HL-60 (cell line): Measurements from ENCODE around the gene P4HA2.

Source experiments
- DNase-seq, 2 experiments: peaks; one replicate each; pipeline ENCODE4 v3.0.0-alpha.2; 2010 to 2020; ENCODE audit warnings: low read depth in 1 of 2, low spot score in 1 of 2
- H3K27ac ChIP-seq: fragments of 250-450 bp; sonication (Bioruptor Pico); replicated peaks from 2 replicates; pipeline ENCODE4 v1.5.1; 2020; ENCODE audit warnings: mild to moderate bottlenecking, moderate library complexity
- H3K27me3 ChIP-seq: fragments of 250-450 bp; sonication (Bioruptor Pico); 2 replicates; pipeline ENCODE4 v1.5.1; 2021; ENCODE audit warnings: mild to moderate bottlenecking, moderate library complexity; ENCODE audit not compliant: insufficient read depth, poor library complexity, severe bottlenecking
- H3K4me3 ChIP-seq: replicated peaks from 2 replicates; pipeline ENCODE4 v1.5.1; 2011; ENCODE audit warnings: mild to moderate bottlenecking, control low read depth, low read length; ENCODE audit not compliant: insufficient read depth
- CTCF ChIP-seq: IDR thresholded peaks from one replicate; pipeline ENCODE4 v1.5.1; 2011; ENCODE audit warnings: low read length, control low read depth, inconsistent platforms; ENCODE audit not compliant: insufficient read depth
- GABPA ChIP-seq: IDR thresholded peaks from 2 replicates; pipeline ENCODE4 v1.6.1; 2012; ENCODE audit warnings: low read depth
- POLR2AphosphoS5 ChIP-seq: IDR thresholded peaks from 2 replicates; pipeline ENCODE4 v1.6.1; 2012; ENCODE audit warnings: low read depth
- REST ChIP-seq: IDR thresholded peaks from 2 replicates; pipeline ENCODE4 v1.6.1; 2012; ENCODE audit warnings: low read depth; ENCODE audit not compliant: insufficient replicate concordance
- SPI1 ChIP-seq: IDR thresholded peaks from 2 replicates; pipeline ENCODE4 v1.6.1; 2012; ENCODE audit warnings: low read depth, mild to moderate bottlenecking, borderline replicate concordance

P4HA2 gene

GRCh38 chr5:132219289-132219970, 8.2 kb downstream of the P4HA2 start:
- Histone ChIP-seq H3K4me3 (no peak overlapping the region), H3K27me3 (no peaks in the 10 kb centered on the region), H3K27ac (no peak overlapping the region)
- TF ChIP-seq GABPA (no peak), CTCF (no peak), POLR2AphosphoS5 (no peak), SPI1 (no peak)
- DNase-seq = no peak

GRCh38 chr5:132218321-132218720, 9.3 kb downstream of the P4HA2 start:
- Histone ChIP-seq H3K27me3 (no peaks in the 10 kb centered on the region), H3K27ac (no peak overlapping the region), H3K4me3 (no peak overlapping the region)
- DNase-seq = no peak
- TF ChIP-seq CTCF = no peak
- no peak for TF ChIP-seq POLR2AphosphoS5
- no peak for TF ChIP-seq REST

- TF ChIP-seq SPI1 = no peak
- no peak for TF ChIP-seq CTCF
- no peak for TF ChIP-seq REST
- TF ChIP-seq POLR2AphosphoS5 = no peak
- no peak for TF ChIP-seq GABPA
- no peak for DNase-seq
- no peaks in the 10 kb centered on the region for H3K27me3 ChIP-seq
- H3K4me3 ChIP-seq = no peak overlapping the region
- no peak overlapping the region for H3K27ac ChIP-seq
These were observed 12.3 kb downstream of the P4HA2 start for GRCh38 chr5:132215329-132215728.

GRCh38 chr5:132214491-132214890, 13.2 kb downstream of the P4HA2 start:
- DNase-seq = no peak
- H3K4me3 ChIP-seq = no peak overlapping the region
- TF ChIP-seq CTCF (no peak), POLR2AphosphoS5 (no peak), SPI1 (no peak)
- no peaks in the 10 kb centered on the region for H3K27me3 ChIP-seq
- H3K27ac ChIP-seq = no peak overlapping the region
